Activated CD4-positive, alpha-beta T cell treated with anti-CD3 and anti-CD28 coated beads, Interleukin-2, amount 10 ng/mL, durations not matched to agents 24 days and 14 days (primary cell): Measurements from ENCODE around the gene PRPF40A. TPM values are rescaled to one million over a fixed set of nuclear protein-coding genes. Genes with fewer than 3 reads are reported as not detected.

ENCODE experiments used
- DNase-seq: peaks from one replicate; pipeline ENCODE4 v3.0.0; 2022
- H3K27ac Mint-ChIP-seq: one replicate; pipeline ENCODE4 v1.8.0; 2022; ENCODE audit warnings: mild to moderate bottlenecking, mixed read lengths
- H3K27me3 Mint-ChIP-seq: one replicate; pipeline ENCODE4 v1.8.0; 2022; ENCODE audit warnings: mixed read lengths
- H3K36me3 Mint-ChIP-seq: one replicate; pipeline ENCODE4 v1.8.0; 2022; ENCODE audit warnings: low read depth, mild to moderate bottlenecking, mixed read lengths
- H3K4me1 Mint-ChIP-seq: one replicate; pipeline ENCODE4 v1.8.0; 2021; ENCODE audit warnings: mixed read lengths
- H3K4me3 Mint-ChIP-seq: one replicate; pipeline ENCODE4 v1.8.0; 2022; ENCODE audit warnings: mild to moderate bottlenecking, moderate library complexity, mixed read lengths
- H3K9me3 Mint-ChIP-seq: one replicate; pipeline ENCODE4 v1.8.0; 2021; ENCODE audit warnings: mixed read lengths
- intact Hi-C: fragments of 100-400 bp; cut with micrococcal nuclease; formaldehyde crosslinking; loops from one replicate; pipeline ENCODE4 v1.15.1; 2023
- total RNA-seq: library from RNA; stranded (reverse); gene quantifications from 2 replicates; pipeline ENCODE4 v1.2.3, GENCODE V29; 2022

The PRPF40A gene
- total RNA-seq, 1 donor from 2014 or later = 166 TPM

- peaks cover 16% of the 10 kb centered on the region for H3K4me1 Mint-ChIP-seq
- no peak overlapping the region for H3K4me3 Mint-ChIP-seq
- peaks cover 6% of the 10 kb centered on the region for H3K36me3 Mint-ChIP-seq
- H3K27ac Mint-ChIP-seq = peak overlapping the region; percentile 57
- no peaks in the 10 kb centered on the region for H3K27me3 Mint-ChIP-seq
- DNase-seq = no peak
- intact Hi-C loops = no loop called here
- H3K9me3 Mint-ChIP-seq = no peaks in the 10 kb centered on the region
Observed at GRCh38 chr2:152613235-152613634, 104.0 kb downstream of the PRPF40A start.

GRCh38 chr2:152611458-152612231 lies 105.6 kb downstream of the PRPF40A start:
- Mint-ChIP-seq H3K4me1 (peaks cover 16% of the 10 kb centered on the region), H3K27me3 (no peaks in the 10 kb centered on the region), H3K4me3 (peak overlapping the region; percentile 9), H3K9me3 (no peaks in the 10 kb centered on the region), H3K27ac (no peak overlapping the region), H3K36me3 (peaks cover 3% of the 10 kb centered on the region)
- intact Hi-C loops = no loop called here
- DNase-seq = peak; percentile 58

GRCh38 chr2:152609699-152610098 lies 107.6 kb downstream of the PRPF40A start:
- no peaks in the 10 kb centered on the region for H3K9me3 Mint-ChIP-seq
- no peak overlapping the region for H3K4me3 Mint-ChIP-seq
- no peak overlapping the region for H3K27ac Mint-ChIP-seq
- no peaks in the 10 kb centered on the region for H3K27me3 Mint-ChIP-seq
- peaks cover 16% of the 10 kb centered on the region for H3K4me1 Mint-ChIP-seq
- intact Hi-C loops = no loop called here
- no peaks in the 10 kb centered on the region for H3K36me3 Mint-ChIP-seq
- DNase-seq = no peak

GRCh38 chr2:152609154-152609553 lies 108.1 kb downstream of the PRPF40A start:
- intact Hi-C loops = no loop called here
- no peaks in the 10 kb centered on the region for H3K27me3 Mint-ChIP-seq
- no peak overlapping the region for H3K4me3 Mint-ChIP-seq
- H3K9me3 Mint-ChIP-seq = no peaks in the 10 kb centered on the region
- H3K4me1 Mint-ChIP-seq = peaks cover 16% of the 10 kb centered on the region
- DNase-seq = no peak
- no peaks in the 10 kb centered on the region for H3K36me3 Mint-ChIP-seq
- no peak overlapping the region for H3K27ac Mint-ChIP-seq

GRCh38 chr2:152607793-152608300 lies 109.4 kb downstream of the PRPF40A start:
- Mint-ChIP-seq H3K36me3 (no peaks in the 10 kb centered on the region), H3K4me1 (peaks cover 13% of the 10 kb centered on the region), H3K27ac (no peak overlapping the region), H3K27me3 (no peaks in the 10 kb centered on the region), H3K4me3 (no peak overlapping the region), H3K9me3 (no peaks in the 10 kb centered on the region)
- intact Hi-C loops = no loop called here
- DNase-seq = no peak

GRCh38 chr2:152606941-152607340 lies 110.3 kb downstream of the PRPF40A start:
- H3K9me3 Mint-ChIP-seq = no peaks in the 10 kb centered on the region
- no peaks in the 10 kb centered on the region for H3K36me3 Mint-ChIP-seq
- H3K27ac Mint-ChIP-seq = no peak overlapping the region
- no peak overlapping the region for H3K4me3 Mint-ChIP-seq
- DNase-seq = no peak
- peaks cover 10% of the 10 kb centered on the region for H3K4me1 Mint-ChIP-seq
- H3K27me3 Mint-ChIP-seq = no peaks in the 10 kb centered on the region
- intact Hi-C loops = no loop called here

GRCh38 chr2:152606081-152606480 lies 111.2 kb downstream of the PRPF40A start:
- Mint-ChIP-seq H3K36me3 (no peaks in the 10 kb centered on the region), H3K27ac (no peak overlapping the region), H3K4me1 (peaks cover 5% of the 10 kb centered on the region), H3K27me3 (no peaks in the 10 kb centered on the region), H3K4me3 (no peak overlapping the region), H3K9me3 (no peaks in the 10 kb centered on the region)
- no peak for DNase-seq
- intact Hi-C loops = no loop called here

GRCh38 chr2:152603166-152603565 lies 114.1 kb downstream of the PRPF40A start:
- intact Hi-C loops = no loop called here
- H3K4me3 Mint-ChIP-seq = no peak overlapping the region
- no peak overlapping the region for H3K27ac Mint-ChIP-seq
- DNase-seq = no peak
- H3K4me1 Mint-ChIP-seq = peaks cover 5% of the 10 kb centered on the region
- no peaks in the 10 kb centered on the region for H3K9me3 Mint-ChIP-seq
- no peaks in the 10 kb centered on the region for H3K27me3 Mint-ChIP-seq
- H3K36me3 Mint-ChIP-seq = no peaks in the 10 kb centered on the region

- no peak overlapping the region for H3K4me3 Mint-ChIP-seq
- no peaks in the 10 kb centered on the region for H3K9me3 Mint-ChIP-seq
- no peak overlapping the region for H3K27ac Mint-ChIP-seq
- DNase-seq = no peak
- H3K4me1 Mint-ChIP-seq = peaks cover 5% of the 10 kb centered on the region
- H3K36me3 Mint-ChIP-seq = no peaks in the 10 kb centered on the region
- intact Hi-C loops = no loop called here
- H3K27me3 Mint-ChIP-seq = no peaks in the 10 kb centered on the region
Observed at GRCh38 chr2:152602750-152603149, 114.5 kb downstream of the PRPF40A start.

Other genes starting within 250 kb of the PRPF40A start
- gene ARL6IP6, start 1.2 kb upstream of the PRPF40A start, total RNA-seq = 31.2 and 33.9 TPM in 2 replicates